ENCODE results near the gene CEP85L. TPM values are rescaled to one million over a fixed set of nuclear protein-coding genes. Genes with fewer than 3 reads are reported as not detected.

CEP85L gene
- total RNA-seq, 4 donors from 2014 or later = 10.9 to 22.6 (median 16.7) TPM

GRCh38 chr6:118558464-118559217, 92.8 kb downstream of the CEP85L start:
- Histone ChIP-seq H3K9me3 (no peaks in the 10 kb centered on the region), H3K4me1 (peaks cover 0 to 70% (median 6%) of the 10 kb centered on the region in 3 donors), H3K36me3 (peaks cover 3 to 20% of the 10 kb centered on the region in 2 donors), H3K27ac (peak overlapping the region; percentile 20 to 41 (median 29)), H3K4me3 (no peak overlapping the region), H3K27me3 (no peaks in the 10 kb centered on the region)
- ATAC-seq = no peak
- WGBS, 2 donors (ENCODE audit: low coverage in 1 of 2) = 15 to 22% methylated on average over 5 to 6 of the region's 6 CpGs
- TF ChIP-seq POLR2AphosphoS5 (IDR thresholded peaks at IDR 0.05) = no peak

GRCh38 chr6:118554698-118555097, 96.7 kb downstream of the CEP85L start:
- TF ChIP-seq POLR2AphosphoS5 (IDR thresholded peaks at IDR 0.05) (no peak), POLR2A (IDR thresholded peaks at IDR 0.05) (no peak), EP300 (IDR thresholded peaks at IDR 0.05) (no peak), CTCF (IDR thresholded peaks at IDR 0.05) (no peak)
- peaks cover 3 to 8% of the 10 kb centered on the region in 2 donors for H3K36me3 ChIP-seq
- no peaks in the 10 kb centered on the region for H3K27me3 ChIP-seq
- H3K9me3 ChIP-seq = no peaks in the 10 kb centered on the region
- 6 to 21% methylated on average over 1 of the region's 1 CpG for WGBS, 2 donors (ENCODE audit: low coverage in 1 of 2)
- no peak for ATAC-seq
- peaks cover 0 to 84% (median 4%) of the 10 kb centered on the region in 3 donors for H3K4me1 ChIP-seq
- peak overlapping the region in 1 of 2 donors; percentile 43 for H3K4me3 ChIP-seq
- H3K27ac ChIP-seq = peak overlapping the region; percentile 8 to 78 (median 68)

GRCh38 chr6:118553132-118553531, 98.3 kb downstream of the CEP85L start:
- ATAC-seq = no peak
- TF ChIP-seq CTCF (IDR thresholded peaks at IDR 0.05) (no peak), POLR2A (IDR thresholded peaks at IDR 0.05) (no peak), EP300 (IDR thresholded peaks at IDR 0.05) (no peak), POLR2AphosphoS5 (IDR thresholded peaks at IDR 0.05) (no peak)
- Histone ChIP-seq H3K9me3 (no peaks in the 10 kb centered on the region), H3K27me3 (no peaks in the 10 kb centered on the region), H3K4me1 (peaks cover 0 to 70% (median 0%) of the 10 kb centered on the region in 3 donors), H3K36me3 (no peaks in the 10 kb centered on the region), H3K27ac (peak overlapping the region; percentile 65 to 93 (median 75)), H3K4me3 (peak overlapping the region in 1 of 2 donors; percentile 43)
- WGBS, 2 donors (ENCODE audit: low coverage in 1 of 2) = 0 to 19% methylated on average over 1 of the region's 1 CpG

- peak; percentile 70 for ATAC-seq
- no peaks in the 10 kb centered on the region for H3K27me3 ChIP-seq
- H3K27ac ChIP-seq = peak overlapping the region; percentile 68 to 93 (median 75)
- peak overlapping the region; percentile 43 to 95 for H3K4me3 ChIP-seq
- peaks cover 0 to 57% (median 0%) of the 10 kb centered on the region in 3 donors for H3K4me1 ChIP-seq
- TF ChIP-seq POLR2AphosphoS5 (IDR thresholded peaks at IDR 0.05) = peak; percentile 20
- no peak for TF ChIP-seq EP300 (IDR thresholded peaks at IDR 0.05)
- TF ChIP-seq CTCF (IDR thresholded peaks at IDR 0.05) = peak; percentile 40 to 73 (median 67)
- TF ChIP-seq POLR2A (IDR thresholded peaks at IDR 0.05) = no peak
- WGBS, 2 donors (ENCODE audit: low coverage in 1 of 2) = 14 to 15% methylated on average over 3 of the region's 3 CpGs
- no peaks in the 10 kb centered on the region for H3K36me3 ChIP-seq
- no peaks in the 10 kb centered on the region for H3K9me3 ChIP-seq
These were observed 100.0 kb downstream of the CEP85L start for GRCh38 chr6:118551063-118552053.

- peak overlapping the region; percentile 43 to 95 for H3K4me3 ChIP-seq
These were observed 102.8 kb downstream of the CEP85L start for GRCh38 chr6:118548613-118549012.

More at GRCh38 chr6:118548613-118549012, 102.8 kb downstream of the CEP85L start:
- Histone ChIP-seq H3K27me3 (no peaks in the 10 kb centered on the region), H3K4me1 (peaks cover 0 to 38% (median 0%) of the 10 kb centered on the region in 3 donors), H3K9me3 (no peaks in the 10 kb centered on the region), H3K27ac (peak overlapping the region; percentile 72 to 93 (median 76)), H3K36me3 (no peaks in the 10 kb centered on the region)
- TF ChIP-seq POLR2A (IDR thresholded peaks at IDR 0.05) = no peak
- no peak for TF ChIP-seq CTCF (IDR thresholded peaks at IDR 0.05)
- TF ChIP-seq EP300 (IDR thresholded peaks at IDR 0.05) = no peak
- no peak for TF ChIP-seq POLR2AphosphoS5 (IDR thresholded peaks at IDR 0.05)
- no peak for ATAC-seq

All from gastroesophageal sphincter (tissue), 4 donors.